Measurements from ENCODE around the gene PRSS16. TPM values are rescaled to one million over a fixed set of nuclear protein-coding genes. Genes with fewer than 3 reads are reported as not detected.

PRSS16 gene
- total RNA-seq, 1 donor from 2014 or later: 0.63 TPM

Other genes starting within 250 kb of the PRSS16 start
- not detected in 2 replicates for gene POM121L2, start 64.6 kb downstream of the PRSS16 start, total RNA-seq
- 10.1 and 10.2 TPM in 2 replicates for gene ZNF391, start 141.1 kb downstream of the PRSS16 start, total RNA-seq
- 15.7 and 16.7 TPM in 2 replicates for gene ZNF184, start 225.4 kb downstream of the PRSS16 start, total RNA-seq

Measured in neural crest cell (in vitro differentiated cells).